SK-N-SH treated with all-trans-retinoic acid at 6 μM for 48 hours (cell line): ENCODE measurements around the gene PDCD4.

Experiments used
- ATAC-seq: fragments of 200-7000 bp; cut with Tn5 transposase; 3 replicates; pipeline ENCODE4 v1.9.1; 2020; ENCODE audit warnings: mild to moderate bottlenecking, moderate library complexity
- ARNTL ChIP-seq: fragments of 450-650 bp; formaldehyde crosslinking; IDR thresholded peaks from 2 replicates; pipeline ENCODE4 v1.5.0; 2020; ENCODE audit warnings: low read depth, mild to moderate bottlenecking, moderate library complexity, borderline replicate concordance
- CREB5 ChIP-seq: fragments of 250-450 bp; sonication (Bioruptor Pico); IDR thresholded peaks from 2 replicates; pipeline ENCODE4 v1.5.1; 2020; ENCODE audit warnings: low read depth, mild to moderate bottlenecking, moderate library complexity
- CSDC2 ChIP-seq: fragments of 250-450 bp; sonication (Bioruptor Pico); IDR thresholded peaks from 2 replicates; pipeline ENCODE4 v1.5.0; 2020; ENCODE audit warnings: mild to moderate bottlenecking, moderate library complexity
- CSRNP3 ChIP-seq: fragments of 250-450 bp; sonication (Bioruptor Pico); IDR thresholded peaks from 2 replicates; pipeline ENCODE4 v1.5.1; 2021; ENCODE audit warnings: mild to moderate bottlenecking, moderate library complexity
- ESRRG ChIP-seq: fragments of 250-450 bp; sonication (Bioruptor Pico); IDR thresholded peaks from 2 replicates; pipeline ENCODE4 v1.6.1; 2021; ENCODE audit warnings: mild to moderate bottlenecking
- GLIS3 ChIP-seq: fragments of 250-450 bp; sonication (Bioruptor Pico); IDR thresholded peaks from 2 replicates; pipeline ENCODE4 v1.5.0; 2020; ENCODE audit warnings: mild to moderate bottlenecking, moderate library complexity
- ISL1 ChIP-seq: fragments of 250-450 bp; sonication (Bioruptor Pico); IDR thresholded peaks from 2 replicates; pipeline ENCODE4 v2.1.2; 2022; ENCODE audit warnings: mild to moderate bottlenecking, moderate library complexity
- OSR1 ChIP-seq: fragments of 250-450 bp; sonication (Bioruptor Pico); IDR thresholded peaks from 2 replicates; pipeline ENCODE4 v1.8.0; 2022; ENCODE audit warnings: moderate library complexity, mild to moderate bottlenecking, inconsistent platforms
- PATZ1 ChIP-seq: fragments of 250-450 bp; sonication (Bioruptor Pico); IDR thresholded peaks from 2 replicates; pipeline ENCODE4 v1.8.0; 2020; ENCODE audit warnings: mild to moderate bottlenecking, moderate library complexity, borderline replicate concordance
- POU6F1 ChIP-seq: fragments of 250-450 bp; sonication (Bioruptor Pico); IDR thresholded peaks from 2 replicates; pipeline ENCODE4 v1.8.0; 2021; ENCODE audit warnings: low read depth, mild to moderate bottlenecking, moderate library complexity, borderline replicate concordance
- PPARA ChIP-seq: fragments of 250-450 bp; sonication (Bioruptor Pico); IDR thresholded peaks from 2 replicates; pipeline ENCODE4 v1.5.0; 2020; ENCODE audit warnings: mild to moderate bottlenecking, borderline replicate concordance
- RARB ChIP-seq: fragments of 250-450 bp; sonication (Bioruptor Pico); IDR thresholded peaks from 2 replicates; pipeline ENCODE4 v1.8.0; 2021; ENCODE audit warnings: mild to moderate bottlenecking, moderate library complexity
- SNAI2 ChIP-seq: fragments of 250-450 bp; sonication (Bioruptor Pico); IDR thresholded peaks from 2 replicates; pipeline ENCODE4 v1.5.0; 2020; ENCODE audit warnings: mild to moderate bottlenecking, moderate library complexity
- TCF4 ChIP-seq: fragments of 250-450 bp; sonication (Bioruptor Pico); IDR thresholded peaks from 2 replicates; pipeline ENCODE4 v1.8.0; 2021; ENCODE audit warnings: mild to moderate bottlenecking, moderate library complexity, borderline replicate concordance
- TOX ChIP-seq: fragments of 250-450 bp; sonication (Bioruptor Pico); IDR thresholded peaks from 2 replicates; pipeline ENCODE4 v1.8.0; 2021; ENCODE audit warnings: mild to moderate bottlenecking, moderate library complexity, borderline replicate concordance
- TSHZ2 ChIP-seq: fragments of 250-450 bp; sonication (Bioruptor Pico); IDR thresholded peaks from 2 replicates; pipeline ENCODE4 v1.5.0; 2020; ENCODE audit warnings: mild to moderate bottlenecking, moderate library complexity
- ZC3H10 ChIP-seq: fragments of 250-450 bp; sonication (Bioruptor Pico); IDR thresholded peaks from 2 replicates; pipeline ENCODE4 v1.5.1; 2021; ENCODE audit warnings: mild to moderate bottlenecking, moderate library complexity
- ZFP3 ChIP-seq: fragments of 250-450 bp; sonication (Bioruptor Pico); IDR thresholded peaks from 2 replicates; pipeline ENCODE4 v1.5.0; 2020; ENCODE audit warnings: mild to moderate bottlenecking, moderate library complexity
- ZFP30 ChIP-seq: fragments of 450-650 bp; formaldehyde crosslinking; IDR thresholded peaks from 2 replicates; pipeline ENCODE4 v1.5.0; 2022; ENCODE audit warnings: mild to moderate bottlenecking, moderate library complexity
- ZNF70 ChIP-seq: fragments of 450-650 bp; formaldehyde crosslinking; IDR thresholded peaks from 2 replicates; pipeline ENCODE4 v1.5.0; 2020; ENCODE audit warnings: mild to moderate bottlenecking, moderate library complexity
- ZNF8 ChIP-seq: fragments of 450-650 bp; formaldehyde crosslinking; IDR thresholded peaks from 2 replicates; pipeline ENCODE4 v1.5.0; 2020; ENCODE audit warnings: mild to moderate bottlenecking, moderate library complexity

PDCD4 gene

GRCh38 chr10:110873951-110874350 lies 2.2 kb downstream of the PDCD4 start:
- no peak for TF ChIP-seq ISL1 (CRISPR knock-in tag)
- TF ChIP-seq CREB5 (CRISPR knock-in tag) = no peak
- TF ChIP-seq TCF4 = no peak
- TF ChIP-seq PATZ1 (CRISPR knock-in tag) = no peak
- no peak for TF ChIP-seq TOX (CRISPR knock-in tag)
- TF ChIP-seq, all 23 proteins: peak for 0
- no peak for ATAC-seq

GRCh38 chr10:110876000-110876399 lies 4.3 kb downstream of the PDCD4 start:
- TF ChIP-seq TOX (CRISPR knock-in tag) (no peak), TSHZ2 (CRISPR knock-in tag) (no peak), TCF4 (no peak), GLIS3 (no peak), ZC3H10 (CRISPR knock-in tag) (no peak), PATZ1 (CRISPR knock-in tag) (no peak), POU6F1 (CRISPR knock-in tag) (no peak), RARB (CRISPR knock-in tag) (no peak), CSDC2 (CRISPR knock-in tag) (no peak), CSRNP3 (CRISPR knock-in tag) (no peak), ZNF70 (CRISPR knock-in tag) (no peak), ESRRG (CRISPR knock-in tag) (no peak), ISL1 (CRISPR knock-in tag) (no peak), PPARA (CRISPR knock-in tag) (no peak), ZNF8 (no peak), SNAI2 (no peak), ZFP30 (CRISPR knock-in tag) (no peak), ZFP3 (CRISPR knock-in tag) (no peak), OSR1 (CRISPR knock-in tag) (no peak)
- TF ChIP-seq, all 23 proteins: peak for 0
- no peak for ATAC-seq

GRCh38 chr10:110876788-110877187 lies 5.1 kb downstream of the PDCD4 start:
- ATAC-seq = no peak
- no peak for TF ChIP-seq TSHZ2 (CRISPR knock-in tag)
- TF ChIP-seq ZC3H10 (CRISPR knock-in tag) = no peak
- no peak for TF ChIP-seq ZFP3 (CRISPR knock-in tag)
- no peak for TF ChIP-seq TOX (CRISPR knock-in tag)
- no peak for TF ChIP-seq ZFP30 (CRISPR knock-in tag)
- no peak for TF ChIP-seq ARNTL
- TF ChIP-seq PATZ1 (CRISPR knock-in tag) = no peak
- TF ChIP-seq SNAI2 = no peak
